H1 (cell line): ENCODE data around the gene KIAA1143. TPM values are rescaled to one million over a fixed set of nuclear protein-coding genes. Genes with fewer than 3 reads are reported as not detected.
A peak's percentile ranks its signal among the peaks of the same experiment; 100 is the strongest.

Source experiments
- CREB1 ChIP-seq: IDR thresholded peaks from 2 replicates; pipeline ENCODE4 v1.6.1; 2012; ENCODE audit warnings: inconsistent platforms
- RBBP5 ChIP-seq: IDR thresholded peaks from 2 replicates; pipeline ENCODE4 v1.7.1; 2012; ENCODE audit warnings: low read depth, mild to moderate bottlenecking, inconsistent platforms, low read length, moderate library complexity, borderline replicate concordance
- SP1 ChIP-seq: IDR thresholded peaks from 2 replicates; pipeline ENCODE4 v1.6.1; 2011; ENCODE audit warnings: low read depth, low read length
- YY1 ChIP-seq: IDR thresholded peaks from 2 replicates; pipeline ENCODE4 v1.6.1; 2011; ENCODE audit warnings: low read depth, mild to moderate bottlenecking, low read length
- polyA plus RNA-seq, 7 experiments: library from polyadenylated mRNA; depleted of rRNA in 3 of 7; stranded (reverse) in 5 of 7; unstranded in 2 of 7; fragments of >200 nt in 5 of 7; fragments of 200-250 nt in 2 of 7; gene quantifications; 1 replicate in 5 of 7; 2 replicates in 1 of 7; 4 replicates in 1 of 7; pipeline versions ENCODE4 v1.2.1 to v1.2.3, GENCODE V29; 2011 to 2013; ENCODE audit warnings: missing spikeins in 2 of 7, mixed read lengths in 2 of 7
- total RNA-seq: library from RNA; stranded (reverse); fragmentation: NEBNext Ultra II Directional; extraction: Animal tissue kit (Norgen Biotek cat#: 25700); gene quantifications from 2 replicates; pipeline ENCODE4 v1.2.1, GENCODE V29; 2021
- TF ChIP-seq, protein P1 (sequence below): IDR thresholded peaks from 2 replicates; pipeline ENCODE4 v1.6.1; 2012; ENCODE audit warnings: inconsistent platforms

KIAA1143 gene
- total and polyA plus RNA-seq, 2 of the 8 experiments (the other 6 are each of a cell fraction or from before 2014, with no cell fraction given), result 16.2 to 67.2 TPM

DNA sequence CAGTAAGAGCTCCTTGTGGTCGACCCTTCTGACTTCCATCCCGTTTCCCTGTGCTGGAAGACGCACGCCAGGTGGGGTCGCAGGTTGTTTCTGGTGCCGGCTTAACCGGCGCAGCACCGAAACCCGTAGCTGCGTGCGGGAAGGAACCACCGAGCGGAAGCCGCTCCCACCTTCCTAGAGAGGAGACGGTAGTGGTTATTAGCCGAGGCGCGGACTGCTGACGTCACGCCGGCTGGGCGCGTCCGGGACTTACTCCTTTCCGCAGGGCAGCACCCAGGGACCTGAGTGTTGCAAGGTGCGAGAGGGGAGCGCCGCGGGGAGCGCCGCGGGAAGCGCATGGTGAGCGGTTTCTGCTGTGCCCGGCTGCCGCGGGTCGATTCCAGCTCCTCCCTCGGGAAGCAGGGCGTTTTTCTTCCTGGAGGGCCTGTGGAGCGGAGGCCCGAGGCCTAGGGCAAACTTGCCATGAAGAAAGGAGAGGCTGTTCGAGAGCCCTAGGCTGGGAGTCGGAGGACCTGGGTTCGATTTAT is 32.0 kb downstream of the KIAA1143 start, which contains the start of gene ZNF501 (continued):
- TF ChIP-seq SP1 (0 out of 2 replicates have a peak, but pooled peaks have one; percentile 46), YY1 (0 out of 2 replicates have a peak, but pooled peaks have one; percentile 29), CREB1 (peak; percentile 99), RBBP5 (0 out of 2 replicates have a peak, but pooled peaks have one; percentile 29)
- TF ChIP-seq, protein P1, sequence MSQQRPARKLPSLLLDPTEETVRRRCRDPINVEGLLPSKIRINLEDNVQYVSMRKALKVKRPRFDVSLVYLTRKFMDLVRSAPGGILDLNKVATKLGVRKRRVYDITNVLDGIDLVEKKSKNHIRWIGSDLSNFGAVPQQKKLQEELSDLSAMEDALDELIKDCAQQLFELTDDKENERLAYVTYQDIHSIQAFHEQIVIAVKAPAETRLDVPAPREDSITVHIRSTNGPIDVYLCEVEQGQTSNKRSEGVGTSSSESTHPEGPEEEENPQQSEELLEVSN, result peak; percentile 86
